H1 (cell line): ENCODE results near the gene ZNF606. TPM values are rescaled to one million over a fixed set of nuclear protein-coding genes. Genes with fewer than 3 reads are reported as not detected.

Experiments
- CHD2 ChIP-seq: IDR thresholded peaks from 2 replicates; pipeline ENCODE4 v1.6.1; 2012; ENCODE audit warnings: low read length, improper control_type of control experiment
- RAD21 ChIP-seq, 2 experiments: IDR thresholded peaks in 1 of 2; conservative IDR thresholded peaks in 1 of 2; 2 replicates each; pipeline ENCODE4 v1.6.1; 2011; ENCODE audit warnings: low read depth in 2 of 2, low read length in 2 of 2, improper control_type of control experiment in 1 of 2, inconsistent platforms in 1 of 2, mild to moderate bottlenecking in 1 of 2, moderate library complexity in 1 of 2
- TAF7 ChIP-seq: optimal IDR thresholded peaks from 2 replicates; pipeline ENCODE3; 2011; ENCODE audit warnings: low read depth, mild to moderate bottlenecking, inconsistent platforms, low read length, moderate library complexity, borderline replicate concordance
- polyA plus RNA-seq, 7 experiments: library from polyadenylated mRNA; depleted of rRNA in 3 of 7; stranded (reverse) in 5 of 7; unstranded in 2 of 7; fragments of >200 nt in 5 of 7; fragments of 200-250 nt in 2 of 7; gene quantifications; 1 replicate in 5 of 7; 2 replicates in 1 of 7; 4 replicates in 1 of 7; pipeline versions ENCODE4 v1.2.1 to v1.2.3, GENCODE V29; 2011 to 2013; ENCODE audit warnings: missing spikeins in 2 of 7, mixed read lengths in 2 of 7
- total RNA-seq: library from RNA; stranded (reverse); fragmentation: NEBNext Ultra II Directional; extraction: Animal tissue kit (Norgen Biotek cat#: 25700); gene quantifications from 2 replicates; pipeline ENCODE4 v1.2.1, GENCODE V29; 2021
- TF ChIP-seq, protein P1 (sequence below): fragments of 300-600 bp; sonication (generic); IDR thresholded peaks from 2 replicates; pipeline ENCODE4 v1.7.1; 2012; ENCODE audit warnings: low read length, moderate library complexity, mild to moderate bottlenecking, inconsistent platforms; ENCODE audit not compliant: insufficient replicate concordance

The ZNF606 gene
- total and polyA plus RNA-seq, 2 of the 8 experiments (the other 6 are each of a cell fraction or from before 2014, with no cell fraction given), result 5.2 to 19.3 TPM

DNA sequence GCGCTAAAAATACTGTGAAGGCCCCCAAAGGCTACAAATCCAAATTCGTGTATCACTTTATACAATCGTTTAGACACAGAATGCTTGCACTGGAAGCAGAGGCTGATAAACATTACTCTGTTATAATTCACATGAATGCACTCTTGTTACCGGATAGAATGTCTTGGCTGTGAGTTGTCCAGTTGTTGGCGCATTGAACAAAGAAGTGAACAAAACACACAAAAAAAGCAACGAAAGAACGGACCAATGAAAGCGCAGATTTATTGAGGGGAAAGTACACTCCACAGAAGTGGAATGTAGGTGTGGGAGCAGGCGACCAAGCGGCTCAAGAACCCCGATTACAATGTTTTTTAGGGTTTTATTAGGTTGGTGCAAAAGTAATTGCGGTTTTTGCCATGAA, 66.9 kb downstream of the ZNF606 start (continued):
- TF ChIP-seq, protein P1, sequence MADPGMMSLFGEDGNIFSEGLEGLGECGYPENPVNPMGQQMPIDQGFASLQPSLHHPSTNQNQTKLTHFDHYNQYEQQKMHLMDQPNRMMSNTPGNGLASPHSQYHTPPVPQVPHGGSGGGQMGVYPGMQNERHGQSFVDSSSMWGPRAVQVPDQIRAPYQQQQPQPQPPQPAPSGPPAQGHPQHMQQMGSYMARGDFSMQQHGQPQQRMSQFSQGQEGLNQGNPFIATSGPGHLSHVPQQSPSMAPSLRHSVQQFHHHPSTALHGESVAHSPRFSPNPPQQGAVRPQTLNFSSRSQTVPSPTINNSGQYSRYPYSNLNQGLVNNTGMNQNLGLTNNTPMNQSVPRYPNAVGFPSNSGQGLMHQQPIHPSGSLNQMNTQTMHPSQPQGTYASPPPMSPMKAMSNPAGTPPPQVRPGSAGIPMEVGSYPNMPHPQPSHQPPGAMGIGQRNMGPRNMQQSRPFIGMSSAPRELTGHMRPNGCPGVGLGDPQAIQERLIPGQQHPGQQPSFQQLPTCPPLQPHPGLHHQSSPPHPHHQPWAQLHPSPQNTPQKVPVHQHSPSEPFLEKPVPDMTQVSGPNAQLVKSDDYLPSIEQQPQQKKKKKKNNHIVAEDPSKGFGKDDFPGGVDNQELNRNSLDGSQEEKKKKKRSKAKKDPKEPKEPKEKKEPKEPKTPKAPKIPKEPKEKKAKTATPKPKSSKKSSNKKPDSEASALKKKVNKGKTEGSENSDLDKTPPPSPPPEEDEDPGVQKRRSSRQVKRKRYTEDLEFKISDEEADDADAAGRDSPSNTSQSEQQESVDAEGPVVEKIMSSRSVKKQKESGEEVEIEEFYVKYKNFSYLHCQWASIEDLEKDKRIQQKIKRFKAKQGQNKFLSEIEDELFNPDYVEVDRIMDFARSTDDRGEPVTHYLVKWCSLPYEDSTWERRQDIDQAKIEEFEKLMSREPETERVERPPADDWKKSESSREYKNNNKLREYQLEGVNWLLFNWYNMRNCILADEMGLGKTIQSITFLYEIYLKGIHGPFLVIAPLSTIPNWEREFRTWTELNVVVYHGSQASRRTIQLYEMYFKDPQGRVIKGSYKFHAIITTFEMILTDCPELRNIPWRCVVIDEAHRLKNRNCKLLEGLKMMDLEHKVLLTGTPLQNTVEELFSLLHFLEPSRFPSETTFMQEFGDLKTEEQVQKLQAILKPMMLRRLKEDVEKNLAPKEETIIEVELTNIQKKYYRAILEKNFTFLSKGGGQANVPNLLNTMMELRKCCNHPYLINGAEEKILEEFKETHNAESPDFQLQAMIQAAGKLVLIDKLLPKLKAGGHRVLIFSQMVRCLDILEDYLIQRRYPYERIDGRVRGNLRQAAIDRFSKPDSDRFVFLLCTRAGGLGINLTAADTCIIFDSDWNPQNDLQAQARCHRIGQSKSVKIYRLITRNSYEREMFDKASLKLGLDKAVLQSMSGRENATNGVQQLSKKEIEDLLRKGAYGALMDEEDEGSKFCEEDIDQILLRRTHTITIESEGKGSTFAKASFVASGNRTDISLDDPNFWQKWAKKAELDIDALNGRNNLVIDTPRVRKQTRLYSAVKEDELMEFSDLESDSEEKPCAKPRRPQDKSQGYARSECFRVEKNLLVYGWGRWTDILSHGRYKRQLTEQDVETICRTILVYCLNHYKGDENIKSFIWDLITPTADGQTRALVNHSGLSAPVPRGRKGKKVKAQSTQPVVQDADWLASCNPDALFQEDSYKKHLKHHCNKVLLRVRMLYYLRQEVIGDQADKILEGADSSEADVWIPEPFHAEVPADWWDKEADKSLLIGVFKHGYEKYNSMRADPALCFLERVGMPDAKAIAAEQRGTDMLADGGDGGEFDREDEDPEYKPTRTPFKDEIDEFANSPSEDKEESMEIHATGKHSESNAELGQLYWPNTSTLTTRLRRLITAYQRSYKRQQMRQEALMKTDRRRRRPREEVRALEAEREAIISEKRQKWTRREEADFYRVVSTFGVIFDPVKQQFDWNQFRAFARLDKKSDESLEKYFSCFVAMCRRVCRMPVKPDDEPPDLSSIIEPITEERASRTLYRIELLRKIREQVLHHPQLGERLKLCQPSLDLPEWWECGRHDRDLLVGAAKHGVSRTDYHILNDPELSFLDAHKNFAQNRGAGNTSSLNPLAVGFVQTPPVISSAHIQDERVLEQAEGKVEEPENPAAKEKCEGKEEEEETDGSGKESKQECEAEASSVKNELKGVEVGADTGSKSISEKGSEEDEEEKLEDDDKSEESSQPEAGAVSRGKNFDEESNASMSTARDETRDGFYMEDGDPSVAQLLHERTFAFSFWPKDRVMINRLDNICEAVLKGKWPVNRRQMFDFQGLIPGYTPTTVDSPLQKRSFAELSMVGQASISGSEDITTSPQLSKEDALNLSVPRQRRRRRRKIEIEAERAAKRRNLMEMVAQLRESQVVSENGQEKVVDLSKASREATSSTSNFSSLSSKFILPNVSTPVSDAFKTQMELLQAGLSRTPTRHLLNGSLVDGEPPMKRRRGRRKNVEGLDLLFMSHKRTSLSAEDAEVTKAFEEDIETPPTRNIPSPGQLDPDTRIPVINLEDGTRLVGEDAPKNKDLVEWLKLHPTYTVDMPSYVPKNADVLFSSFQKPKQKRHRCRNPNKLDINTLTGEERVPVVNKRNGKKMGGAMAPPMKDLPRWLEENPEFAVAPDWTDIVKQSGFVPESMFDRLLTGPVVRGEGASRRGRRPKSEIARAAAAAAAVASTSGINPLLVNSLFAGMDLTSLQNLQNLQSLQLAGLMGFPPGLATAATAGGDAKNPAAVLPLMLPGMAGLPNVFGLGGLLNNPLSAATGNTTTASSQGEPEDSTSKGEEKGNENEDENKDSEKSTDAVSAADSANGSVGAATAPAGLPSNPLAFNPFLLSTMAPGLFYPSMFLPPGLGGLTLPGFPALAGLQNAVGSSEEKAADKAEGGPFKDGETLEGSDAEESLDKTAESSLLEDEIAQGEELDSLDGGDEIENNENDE, result no peak
- TF ChIP-seq CHD2 (no peak), TAF7 (no peak), RAD21 (IDR thresholded peaks at IDR 0.05 in 1 of 2, conservative IDR thresholded peaks at IDR 0.05 in 1 of 2; ENCODE audit: low read depth in 2 of 2, low read length in 2 of 2) (no peak)
